Medulla oblongata (tissue), 1 donor: ENCODE measurements around the gene ZNF775.

ENCODE experiments used
- DNase-seq: peaks from one replicate; pipeline ENCODE4 v3.0.0-alpha.2; 2015; ENCODE audit errors: extremely low spot score

ZNF775 gene

GRCh38 chr7:150346922-150347321 lies 32.2 kb upstream of the ZNF775 start:
- no peak for DNase-seq

DNA sequence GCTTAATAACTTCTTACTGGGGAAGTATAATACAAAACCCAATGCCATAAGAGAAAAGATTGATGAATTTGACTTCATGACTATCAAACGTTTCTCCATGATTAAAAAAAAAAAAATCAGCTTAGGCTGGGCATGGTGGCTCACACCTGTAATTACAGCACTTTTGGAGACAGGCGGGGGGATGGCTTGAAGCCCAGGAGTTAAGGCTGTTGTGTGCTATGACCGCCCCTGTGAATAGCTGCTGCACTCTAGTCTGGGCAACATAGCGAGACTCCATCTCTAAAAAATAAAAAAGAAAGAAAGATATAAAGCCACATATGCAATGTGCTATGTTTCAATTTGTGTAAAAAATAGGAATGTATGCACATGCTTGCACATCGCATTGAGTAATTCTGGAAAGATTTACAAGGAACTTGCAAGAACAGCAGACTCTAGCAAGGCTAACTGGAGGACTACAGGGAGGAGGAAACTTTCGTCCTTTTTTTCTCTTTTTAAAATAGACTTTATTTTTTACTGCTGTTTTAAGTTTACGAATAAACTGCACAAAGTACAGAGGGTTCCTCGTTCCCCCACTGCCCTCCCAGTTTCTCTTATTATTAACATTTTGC lies 27.4 kb upstream of the ZNF775 start:
- DNase-seq, result no peak

DNA sequence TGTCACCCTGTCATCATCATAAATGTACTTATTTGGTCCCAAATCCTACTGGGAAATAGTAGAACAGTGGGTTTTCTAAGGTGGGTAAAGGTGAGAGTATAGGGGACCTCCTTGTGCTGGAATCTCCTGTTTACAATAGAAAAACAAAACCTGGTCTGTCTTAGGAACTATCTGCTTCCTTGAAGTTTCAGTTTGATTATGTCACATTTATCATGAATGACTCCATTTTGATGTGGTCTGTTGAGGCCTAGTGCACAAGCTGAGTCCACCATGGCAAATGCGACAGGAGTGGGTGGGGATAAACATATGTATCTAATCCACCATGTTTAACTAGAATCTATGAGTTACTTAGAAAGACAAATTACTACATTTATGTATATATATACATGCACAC lies 23.5 kb upstream of the ZNF775 start:
- DNase-seq, result no peak

- DNase-seq, result no peak
Observed at GRCh38 chr7:150356265-150356897, 22.7 kb upstream of the ZNF775 start.

GRCh38 chr7:150357270-150357669 lies 21.9 kb upstream of the ZNF775 start:
- no peak for DNase-seq

GRCh38 chr7:150357771-150358427 lies 21.2 kb upstream of the ZNF775 start:
- no peak for DNase-seq

- DNase-seq, result no peak
Observed at GRCh38 chr7:150358433-150358832, 20.7 kb upstream of the ZNF775 start.

- DNase-seq, result no peak
Observed at GRCh38 chr7:150358988-150359621, 20.0 kb upstream of the ZNF775 start.

DNA sequence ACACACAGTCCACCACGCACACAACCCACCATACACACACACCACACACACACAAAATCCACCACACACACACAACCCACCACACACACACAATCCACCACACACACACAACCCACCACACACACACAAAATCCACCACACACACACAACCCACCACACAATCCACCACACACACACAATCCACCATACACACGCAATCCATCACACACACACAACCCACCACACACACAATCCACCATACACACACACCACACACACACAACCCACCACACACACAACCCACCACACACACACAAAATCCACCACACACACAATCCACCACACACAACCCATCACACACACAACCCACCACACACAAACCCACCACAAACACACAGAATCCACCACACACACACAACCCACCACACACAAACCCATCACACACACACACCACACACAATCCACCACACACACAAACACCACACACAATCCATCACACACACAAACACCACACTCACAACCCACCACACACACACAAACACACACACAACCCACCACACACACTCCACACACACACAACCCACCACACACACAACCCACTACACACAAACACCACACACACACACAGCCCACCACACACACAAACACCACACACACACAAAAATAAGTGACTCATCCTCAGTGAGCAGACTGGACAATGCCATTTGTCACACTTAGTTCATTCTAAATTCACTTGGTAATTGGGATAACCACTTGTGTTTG lies 19.3 kb upstream of the ZNF775 start:
- DNase-seq, result no peak

- DNase-seq, result no peak
Observed at GRCh38 chr7:150360363-150361058, 18.6 kb upstream of the ZNF775 start.

DNA sequence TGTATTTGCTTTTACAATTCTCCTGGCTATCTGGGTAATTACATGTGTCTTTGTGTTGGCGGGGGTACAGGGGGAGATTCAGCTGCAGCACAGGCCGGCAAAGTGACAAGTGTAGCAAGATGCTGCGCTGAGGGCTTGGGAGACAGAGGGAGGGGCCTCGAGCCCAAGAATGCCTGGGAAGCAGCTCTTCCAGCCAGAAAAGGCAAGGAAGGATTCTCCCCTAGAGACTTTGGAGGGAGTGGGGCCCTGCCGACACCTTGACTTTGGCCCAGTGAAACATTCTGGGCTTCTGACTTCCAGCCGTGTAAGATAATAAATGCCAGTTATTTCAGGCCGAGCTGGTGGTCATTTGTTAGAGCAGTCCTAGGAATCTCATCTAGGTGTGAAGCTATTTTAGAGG lies 17.7 kb upstream of the ZNF775 start:
- no peak for DNase-seq

DNA sequence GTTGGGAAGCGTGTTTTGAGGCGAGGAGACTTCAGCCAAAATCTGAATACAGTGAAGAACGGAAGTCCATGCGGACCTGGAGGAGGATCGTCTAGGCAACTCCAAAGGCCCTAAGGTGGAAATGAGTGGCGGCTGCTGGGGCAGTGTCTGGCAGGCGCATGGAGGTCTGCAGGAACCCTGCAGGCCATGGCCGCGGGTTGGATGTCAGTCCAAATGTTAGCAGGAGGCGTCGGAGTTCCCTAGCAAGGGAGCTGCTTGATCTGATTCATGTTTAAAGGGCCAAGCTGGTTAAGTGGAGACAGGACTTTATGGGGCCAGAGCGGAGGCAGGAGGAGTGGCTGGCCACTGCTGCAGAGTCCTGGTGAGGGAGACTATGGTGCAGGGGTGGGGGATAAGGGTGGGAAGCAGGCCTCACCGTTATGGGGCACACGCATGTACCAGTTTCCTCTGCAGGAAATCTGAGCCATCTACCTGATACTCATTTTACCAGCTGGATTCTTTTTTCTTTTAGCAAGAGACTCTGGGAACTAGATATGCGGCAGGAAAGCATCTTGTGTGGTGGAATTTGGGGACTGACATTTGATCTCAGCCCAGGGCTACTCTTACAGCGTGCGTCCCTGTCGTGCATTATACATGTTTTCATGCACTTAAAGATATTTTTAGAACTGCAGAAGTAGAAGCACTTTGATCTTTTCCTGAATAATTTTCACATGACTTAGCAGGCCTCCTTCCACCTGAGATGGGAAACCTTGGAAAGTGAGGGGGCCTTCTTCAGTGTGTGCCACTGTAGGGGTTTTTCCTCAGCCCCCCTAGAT lies 17.1 kb upstream of the ZNF775 start:
- no peak for DNase-seq

DNA sequence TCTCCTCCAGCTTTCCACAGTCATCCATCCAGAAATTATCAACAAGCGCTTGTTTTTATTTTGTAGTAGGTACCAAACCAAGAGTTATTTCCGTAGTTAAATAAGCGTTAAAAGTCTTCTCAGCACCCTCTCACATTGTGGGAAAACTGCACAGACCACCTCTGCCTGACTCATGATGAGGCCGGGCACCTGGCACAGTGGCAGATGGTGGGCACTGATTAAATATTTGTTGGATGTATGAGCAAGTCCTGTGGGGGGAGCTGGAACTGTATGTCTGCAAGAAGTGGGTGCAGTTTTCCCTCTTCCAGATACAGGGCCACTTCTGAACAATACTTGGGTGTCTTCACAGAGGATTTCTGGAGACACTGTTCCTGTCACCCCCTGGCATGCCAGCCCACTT lies 15.8 kb upstream of the ZNF775 start:
- DNase-seq, result no peak

DNA sequence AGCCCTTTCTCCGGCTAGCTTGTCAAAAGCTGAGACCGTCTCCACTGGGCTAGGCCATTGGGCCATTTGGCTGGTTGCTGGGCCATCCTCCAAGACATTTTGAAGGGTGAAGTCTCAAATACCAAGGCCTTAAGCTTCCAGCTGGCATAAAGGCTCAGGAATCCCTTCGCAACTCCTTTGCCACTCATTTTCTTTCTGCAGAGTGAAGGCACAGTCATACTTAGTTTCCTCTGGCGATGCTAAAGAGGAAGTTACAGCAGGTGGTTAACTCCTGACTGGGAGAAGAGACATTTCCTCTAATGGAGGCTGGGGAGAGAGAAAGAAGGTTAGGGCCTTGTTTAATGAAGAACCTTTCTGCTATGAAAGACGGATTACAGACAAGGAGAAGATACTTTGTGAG lies 15.3 kb upstream of the ZNF775 start:
- DNase-seq, result peak; percentile 73

- DNase-seq, result no peak
Observed at GRCh38 chr7:150365194-150365593, 13.9 kb upstream of the ZNF775 start.

GRCh38 chr7:150365673-150366398 lies 13.3 kb upstream of the ZNF775 start:
- DNase-seq, result no peak

DNA sequence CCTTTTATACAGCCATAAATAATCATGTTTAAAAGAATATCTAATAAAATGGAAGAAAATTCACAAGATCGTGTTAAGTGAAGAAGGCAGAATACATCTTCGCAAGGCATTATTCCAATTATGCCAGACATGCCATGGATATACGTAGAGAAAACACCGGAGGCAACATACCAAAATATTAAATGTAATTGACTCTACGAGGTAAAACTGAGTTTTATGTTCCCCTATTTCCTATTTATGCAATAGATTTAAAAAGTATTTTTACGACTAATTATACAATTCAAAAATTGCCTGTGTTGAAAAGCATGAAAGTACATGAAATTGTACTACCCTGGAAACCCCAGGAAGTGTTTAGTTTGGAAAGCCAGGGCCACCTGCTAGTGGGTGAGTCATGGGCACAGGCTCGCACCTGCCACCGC lies 11.4 kb upstream of the ZNF775 start:
- no peak for DNase-seq

GRCh38 chr7:150368096-150368883 lies 10.8 kb upstream of the ZNF775 start, which contains the start of gene REPIN1:
TSS of gene REPIN1 (plus strand) at chr7:150368822. CDS start at chr7:150369712, 890 bp downstream.
- DNase-seq, result peak; percentile 87
